Colon (tissue), 2 donors: ENCODE data around the gene LMNTD2.
"Not testable (repeated sequence)": the region's sequence is repeated elsewhere in the genome, so short reads cannot be mapped to it uniquely, and the experiment has no call there.

Experiments
- FAIRE-seq: peaks from 2 replicates; lab custom pipeline; 2012; peaks lifted over from hg19 to GRCh38; lab: Jason Lieb, UNC
- donor health status: control.
- donor health status: control.

Gene LMNTD2

GRCh38 chr11:586376-587316 is 26.1 kb upstream of the LMNTD2 start:
- no peak for FAIRE-seq

GRCh38 chr11:584287-584686 is 23.7 kb upstream of the LMNTD2 start:
- FAIRE-seq, result no peak

GRCh38 chr11:581752-582151 is 21.2 kb upstream of the LMNTD2 start:
- no peak for FAIRE-seq

- no peak for FAIRE-seq
Observed at GRCh38 chr11:581342-581741, 20.8 kb upstream of the LMNTD2 start.

DNA sequence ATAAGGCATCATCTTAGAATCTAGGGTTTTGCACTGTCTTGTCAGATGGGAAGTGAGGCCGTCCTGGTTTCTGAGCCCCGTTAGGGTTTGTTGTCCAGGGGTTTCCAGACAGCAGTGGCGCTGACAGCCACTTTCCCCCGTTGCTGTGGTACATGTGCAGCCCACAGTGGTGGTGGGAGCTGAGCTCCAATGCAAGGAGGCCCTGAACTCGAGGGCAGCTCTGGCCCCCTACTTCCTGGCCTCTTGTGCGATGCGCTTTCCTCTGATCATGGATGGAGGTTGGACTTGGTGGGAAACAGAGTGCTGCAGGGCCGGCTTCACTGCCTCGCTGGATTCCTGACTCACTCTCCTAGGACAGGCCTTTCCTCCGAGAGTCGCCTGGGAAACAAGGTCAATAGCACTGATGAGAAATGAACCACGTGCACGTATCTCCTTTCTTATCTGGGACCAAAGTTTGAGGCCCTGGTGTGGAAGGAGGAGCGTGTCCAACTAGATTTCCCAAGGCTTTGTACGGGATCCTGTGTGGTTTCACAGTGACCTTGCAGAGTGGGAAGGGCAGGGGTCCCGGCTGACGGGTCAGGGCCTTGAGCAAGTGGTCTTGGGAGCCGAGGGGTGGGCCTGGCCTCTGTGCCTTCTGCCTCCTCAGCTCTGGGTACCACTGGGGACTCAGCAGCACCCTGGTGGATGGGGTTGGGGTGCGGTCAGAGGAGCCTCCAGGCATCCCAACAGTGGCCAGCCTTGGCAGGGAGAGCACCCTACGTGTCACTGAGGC is 19.5 kb upstream of the LMNTD2 start:
- no peak for FAIRE-seq

- FAIRE-seq, result no peak
Observed at GRCh38 chr11:578276-579035, 17.9 kb upstream of the LMNTD2 start.

- no peak for FAIRE-seq
Observed at GRCh38 chr11:577611-577894, 17.0 kb upstream of the LMNTD2 start.

DNA sequence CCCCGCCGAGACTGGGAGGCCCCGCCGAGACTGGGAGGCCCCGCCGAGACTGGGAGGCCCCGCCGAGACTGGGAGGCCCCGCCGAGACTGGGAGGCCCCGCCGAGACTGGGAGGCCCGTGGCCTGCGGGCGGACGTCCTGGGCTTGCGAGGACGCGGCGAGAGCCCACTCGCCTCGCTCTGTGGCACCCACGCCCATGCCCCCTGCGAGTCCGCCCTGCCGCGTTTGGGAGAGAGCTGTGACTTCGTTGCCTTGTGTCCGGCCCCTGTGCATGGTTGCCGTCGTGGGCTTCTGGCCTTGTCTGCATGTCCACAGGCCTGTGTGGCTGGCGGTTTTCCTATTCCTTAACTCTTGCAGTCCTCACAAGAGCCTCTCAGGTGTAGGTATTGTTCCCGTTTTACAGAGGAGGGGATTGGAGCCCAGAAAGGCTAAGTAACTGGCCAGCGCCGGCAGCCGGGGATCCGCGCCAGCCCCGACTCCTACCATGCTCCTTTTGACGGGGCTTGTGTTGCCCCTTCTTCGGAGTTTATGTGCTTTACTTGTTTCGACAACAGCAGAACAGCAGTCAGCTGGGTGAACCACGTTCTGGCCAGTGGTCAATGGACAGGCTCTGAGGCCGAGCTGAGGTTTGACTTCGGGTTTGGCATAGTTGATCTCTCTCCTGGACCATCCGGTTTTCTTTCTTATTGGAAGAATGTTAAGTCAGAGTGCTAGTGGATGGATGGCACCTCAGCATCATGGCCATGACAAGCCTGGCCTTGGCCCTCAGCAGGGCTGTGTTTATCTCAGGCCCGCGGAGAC is 16.5 kb upstream of the LMNTD2 start:
- no peak for FAIRE-seq

GRCh38 chr11:575996-576768 is 15.6 kb upstream of the LMNTD2 start, which contains the start of gene PHRF1:
TSS of gene PHRF1 (plus strand) at chr11:576470. CDS start at chr11:581513, 5,043 bp downstream.
- FAIRE-seq, result no peak

- FAIRE-seq, result no peak
Observed at GRCh38 chr11:575313-575995, 14.9 kb upstream of the LMNTD2 start.

DNA sequence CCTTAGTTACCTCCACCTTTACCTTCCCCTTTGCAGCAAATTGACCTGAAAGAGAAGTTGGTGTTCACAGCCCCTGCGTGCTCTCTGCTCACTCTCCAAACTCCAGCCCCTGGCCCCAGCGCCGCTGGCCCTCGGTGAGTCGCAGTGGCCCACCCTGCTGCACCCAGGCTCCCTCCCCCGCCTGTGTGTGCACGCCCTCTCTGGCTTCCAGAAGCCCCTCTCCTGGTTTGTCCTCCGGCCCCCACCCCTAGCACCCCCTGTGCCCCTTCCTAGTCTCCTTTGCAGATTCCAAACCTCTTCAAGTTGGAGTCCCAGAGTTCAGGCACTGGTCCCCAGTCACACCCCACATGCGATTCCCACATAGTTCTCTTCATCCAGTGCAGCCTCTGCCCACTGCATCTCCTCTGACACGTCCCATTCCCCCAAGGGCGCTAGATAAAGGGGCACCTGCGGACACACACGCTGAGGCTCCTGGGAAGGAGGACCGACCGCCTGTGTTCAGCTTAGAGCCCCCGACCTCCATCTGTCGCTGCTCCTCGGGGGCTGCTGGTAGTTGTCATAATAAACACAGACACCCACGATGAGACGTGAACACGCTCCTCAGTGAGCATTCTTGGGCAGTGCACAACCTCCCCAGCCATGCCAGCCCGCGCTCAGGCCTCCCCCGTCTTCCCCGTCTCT is 14.2 kb upstream of the LMNTD2 start:
- no peak for FAIRE-seq

DNA sequence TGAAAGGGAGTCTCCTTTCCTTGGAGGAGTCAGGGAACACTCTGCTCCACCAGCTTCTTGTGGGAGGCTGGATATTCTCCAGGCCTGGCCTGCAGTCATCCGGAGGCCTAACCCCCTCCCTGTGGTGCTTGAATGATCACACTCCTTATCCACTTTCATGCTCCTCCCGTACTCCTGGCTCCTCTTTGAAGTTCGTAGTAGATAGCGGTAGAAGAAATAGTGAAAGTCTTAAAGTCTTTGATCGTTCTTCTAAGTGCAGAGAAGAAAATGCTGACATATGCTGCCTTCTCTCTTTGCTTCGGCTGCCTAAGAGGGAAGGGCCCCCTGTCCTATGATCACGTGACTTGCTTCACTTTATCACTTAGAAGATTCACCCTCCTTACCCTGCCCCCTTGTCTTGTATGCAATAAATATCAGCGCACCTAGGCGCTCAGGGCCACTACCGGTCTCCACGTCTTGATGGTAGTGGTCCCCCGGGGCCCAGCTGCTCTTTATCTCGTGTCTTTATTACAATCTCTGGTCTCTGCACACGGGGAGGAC is 13.6 kb upstream of the LMNTD2 start:
- FAIRE-seq, result not testable (repeated sequence)

DNA sequence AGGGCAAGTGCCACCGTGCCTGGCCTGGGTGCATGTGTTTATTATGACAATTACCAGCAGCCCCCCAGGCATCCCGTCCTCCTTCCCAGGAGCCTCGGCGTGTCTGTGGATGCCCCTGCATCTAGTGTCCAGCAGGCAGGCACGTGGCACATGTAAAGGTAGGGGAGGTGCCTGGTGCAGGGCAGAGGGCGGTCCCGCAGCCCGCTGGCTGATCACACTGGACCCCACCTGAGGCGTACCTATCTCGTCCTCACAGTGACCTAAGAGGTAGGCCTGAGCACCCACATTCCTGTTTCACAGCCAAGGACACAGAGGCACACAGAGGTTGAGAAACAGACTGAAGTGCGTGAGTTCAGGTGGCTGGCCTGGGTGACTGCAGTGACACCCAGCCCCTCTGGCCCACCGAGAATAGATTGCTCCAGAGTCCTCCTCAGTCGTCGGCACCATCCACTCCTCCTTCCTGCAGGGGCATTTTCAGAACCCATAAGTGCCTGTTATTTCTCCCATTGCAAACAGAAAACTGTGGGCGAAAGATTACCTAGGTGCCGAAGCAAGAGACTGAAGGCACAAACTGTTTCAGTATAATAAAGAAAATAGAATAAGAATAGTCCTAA is 12.7 kb upstream of the LMNTD2 start:
- no peak for FAIRE-seq

DNA sequence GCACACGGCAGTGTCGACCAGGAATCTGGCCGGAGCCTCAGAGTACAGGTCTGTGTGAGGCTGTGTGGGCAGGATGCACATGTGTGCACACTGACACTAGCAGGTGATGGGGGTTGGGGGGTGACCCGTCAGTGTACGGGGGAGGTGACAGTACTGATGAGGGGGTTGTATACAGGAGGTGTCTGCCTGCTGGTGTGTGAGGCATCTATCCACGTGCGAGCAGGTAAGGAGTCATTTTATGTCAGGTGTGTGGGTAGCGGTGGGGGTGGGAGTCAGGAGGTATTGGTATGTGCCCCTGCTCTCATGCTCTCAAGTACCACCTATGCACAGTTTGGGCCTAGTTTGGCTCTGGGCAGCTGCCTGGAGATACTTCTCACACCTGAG is 11.3 kb upstream of the LMNTD2 start:
- no peak for FAIRE-seq

DNA sequence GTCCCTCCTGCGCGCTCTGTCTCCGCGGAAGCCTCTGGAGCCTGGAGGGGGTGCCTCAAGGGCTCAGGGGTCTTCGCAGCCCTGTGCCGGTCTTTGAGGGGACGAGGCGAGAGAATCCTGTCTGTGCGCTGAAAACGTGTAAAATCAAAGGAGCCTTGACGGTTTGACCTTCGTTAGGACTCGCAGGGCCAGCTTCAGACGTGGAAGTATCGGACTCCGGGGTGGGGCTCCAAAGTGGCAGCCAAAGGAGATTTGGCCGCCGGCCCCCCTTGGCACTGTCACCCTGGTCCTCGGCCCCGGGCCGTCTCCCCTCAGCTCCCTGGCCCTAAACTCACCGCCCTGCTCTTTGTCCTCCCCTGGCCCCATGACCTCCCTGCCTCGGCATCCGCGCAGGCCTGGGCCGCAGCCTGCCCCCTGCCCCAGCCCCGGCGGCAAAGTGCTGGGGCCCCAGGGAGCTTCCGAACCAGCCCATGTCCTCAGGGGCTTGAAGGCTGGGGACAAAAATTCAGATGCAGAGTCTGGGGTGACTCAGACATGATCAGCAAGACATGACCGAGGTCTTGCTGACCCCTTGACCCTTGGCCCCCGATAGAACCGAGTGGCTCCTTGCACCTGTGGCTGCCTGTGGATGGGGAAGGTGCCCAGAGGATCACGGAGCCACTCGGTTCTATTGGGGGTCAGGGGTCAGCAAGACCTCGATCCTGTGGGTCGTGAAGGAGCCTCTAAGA is 8.8 kb upstream of the LMNTD2 start:
- FAIRE-seq, result no peak

GRCh38 chr11:568306-569157 is 8.0 kb upstream of the LMNTD2 start:
- FAIRE-seq, result no peak

DNA sequence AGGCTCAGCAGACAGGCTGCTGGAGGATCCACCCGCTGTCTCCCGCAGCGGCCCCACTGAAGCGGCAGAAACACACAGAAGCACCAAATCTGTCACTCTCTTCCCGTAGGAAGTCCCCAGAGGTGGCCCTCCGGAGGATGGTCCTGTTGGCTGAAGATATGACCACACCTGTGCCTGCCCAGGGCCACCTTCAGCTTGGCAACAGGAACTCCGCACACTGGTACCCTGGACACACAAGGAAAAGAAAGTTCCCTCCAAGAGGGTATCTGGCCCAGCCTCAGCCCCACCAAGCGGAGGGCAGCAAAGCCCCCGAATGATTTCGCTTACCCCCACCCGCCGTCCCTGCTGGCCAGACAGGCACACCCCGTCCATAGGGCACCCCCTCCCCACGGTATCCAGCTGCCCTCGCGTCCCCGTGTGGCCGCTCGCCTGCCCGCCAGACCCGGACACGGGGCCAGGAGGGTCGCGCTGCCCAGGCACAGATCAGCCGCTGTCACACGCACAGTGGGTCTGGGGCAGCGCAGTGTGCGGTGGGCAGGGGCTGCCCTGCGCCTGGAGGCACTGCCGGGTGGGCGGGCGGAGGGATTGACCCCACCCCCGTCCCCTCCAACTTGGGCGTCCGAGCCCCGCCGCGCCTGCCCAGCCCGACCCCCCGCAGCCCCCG is 7.2 kb upstream of the LMNTD2 start:
- no peak for FAIRE-seq
